OCI-LY3 (cell line): ENCODE results near the gene SF3B1.
"Not testable (repeated sequence)": the region's sequence is repeated elsewhere in the genome, so short reads cannot be mapped to it uniquely, and the experiment has no call there.

Source experiments
- H2AFZ ChIP-seq: fragments of 200-600, 300-600 bp; shearing (Covaris generic); 2 replicates; pipeline ENCODE4 v1.6.0; 2014; ENCODE audit warnings: antibody characterized with exemption, low read depth, low read length
- H3K27ac ChIP-seq: fragments of 200-600, 300-600 bp; sonication (generic); 2 replicates; pipeline ENCODE4 v1.5.1; 2014; ENCODE audit warnings: mild to moderate bottlenecking, low read length, moderate library complexity, mixed read lengths
- H3K27me3 ChIP-seq: fragments of 200-600, 300-600 bp; sonication (generic); 2 replicates; pipeline ENCODE4 v1.6.1; 2014; ENCODE audit warnings: low read depth, low read length, mixed read lengths
- H3K36me3 ChIP-seq: fragments of 200-600, 300-600 bp; sonication (generic); replicated peaks from 2 replicates; pipeline ENCODE3; 2014; ENCODE audit warnings: low read depth, low read length, mixed read lengths
- H3K4me1 ChIP-seq: fragments of 300-600, 200-600 bp; sonication (generic); 2 replicates; pipeline ENCODE4 v1.6.1; 2014; ENCODE audit warnings: low read length, mixed read lengths
- H3K4me2 ChIP-seq: fragments of 200-600, 300-600 bp; sonication (generic); 2 replicates; pipeline ENCODE4 v1.6.1; 2014; ENCODE audit warnings: low read length, mixed read lengths
- H3K4me3 ChIP-seq: fragments of 300-600, 200-600 bp; sonication (generic); 2 replicates; pipeline ENCODE4 v1.5.1; 2014; ENCODE audit warnings: antibody characterized with exemption, mild to moderate bottlenecking, low read length, moderate library complexity
- H3K79me2 ChIP-seq: fragments of 300-600, 200-600 bp; shearing (Covaris generic); 2 replicates; pipeline ENCODE4 v1.6.1; 2014; ENCODE audit warnings: mild to moderate bottlenecking, low read length, mixed read lengths
- H3K9ac ChIP-seq: fragments of 300-600, 200-600 bp; shearing (Covaris generic); 2 replicates; pipeline ENCODE4 v1.6.0; 2014; ENCODE audit warnings: mild to moderate bottlenecking, low read length, moderate library complexity
- H3K9me3 ChIP-seq: fragments of 200-600, 300-600 bp; shearing (Covaris generic); 2 replicates; pipeline ENCODE4 v1.6.1; 2014; ENCODE audit warnings: low read length, mixed read lengths; ENCODE audit not compliant: insufficient read depth
- H4K20me1 ChIP-seq: fragments of 200-600, 300-600 bp; sonication (generic); 2 replicates; pipeline ENCODE4 v1.6.1; 2016; ENCODE audit warnings: low read length, mixed read lengths; ENCODE audit not compliant: insufficient read depth
- EZH2phosphoT487 ChIP-seq: fragments of 200-600 bp; shearing (Covaris generic); IDR thresholded peaks from 2 replicates; pipeline ENCODE4 v1.6.1; 2018; ENCODE audit warnings: antibody characterized with exemption, mixed run types, low read depth
- TF ChIP-seq, protein P1 (sequence below): fragments of 200-600, 300-600 bp; sonication (generic); IDR thresholded peaks from 2 replicates; pipeline ENCODE4 v1.5.1; 2014; ENCODE audit warnings: antibody characterized with exemption, low read length, low read depth

SF3B1 gene

DNA sequence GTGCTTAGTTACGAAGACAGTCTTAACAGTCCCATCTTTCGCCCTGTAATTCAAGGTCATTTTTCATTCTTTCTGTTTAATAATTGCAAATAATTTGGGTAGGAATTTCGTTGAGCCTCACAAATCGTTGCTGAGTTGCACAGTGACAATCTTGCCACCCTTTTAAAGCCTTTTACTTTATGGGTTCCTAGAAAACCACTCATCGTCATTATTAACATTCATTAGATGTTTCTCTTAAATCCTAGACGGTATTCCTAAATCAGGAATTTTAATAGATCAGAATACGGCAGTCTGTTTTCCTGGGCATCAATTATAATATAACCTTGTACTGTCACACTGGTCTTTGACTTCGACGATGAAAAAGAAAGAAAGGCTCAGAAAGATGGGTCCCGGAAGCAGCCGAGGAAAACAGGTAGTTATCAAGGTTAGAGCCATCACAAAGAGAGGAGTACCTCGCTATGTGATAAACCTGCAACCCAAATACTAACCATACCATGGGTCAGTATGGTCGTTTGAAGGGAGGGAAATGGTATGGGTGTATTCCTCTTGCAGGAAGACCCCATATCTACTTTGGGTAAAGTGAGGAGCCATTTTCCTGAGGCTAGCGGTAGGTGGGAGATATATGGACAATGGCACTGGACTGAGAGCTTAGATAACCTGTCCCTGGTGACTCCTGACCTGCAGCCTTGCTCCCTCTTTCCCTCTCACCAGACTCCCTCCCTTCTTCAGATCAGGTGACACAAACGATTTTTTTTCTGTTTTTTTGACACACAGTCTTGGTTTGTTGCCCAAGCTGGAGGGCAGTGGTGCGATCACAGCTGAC lies 981 bp upstream of the SF3B1 start:
- H3K9me3 ChIP-seq = no peaks in the 10 kb centered on the region
- H3K9ac ChIP-seq = peak overlapping the region; percentile 97
- peaks cover 54% of the 10 kb centered on the region for H3K79me2 ChIP-seq
- peaks cover 35% of the 10 kb centered on the region for H4K20me1 ChIP-seq
- H3K4me2 ChIP-seq = peak overlapping the region; percentile 87
- no peak for TF ChIP-seq EZH2phosphoT487
- TF ChIP-seq, protein P1, sequence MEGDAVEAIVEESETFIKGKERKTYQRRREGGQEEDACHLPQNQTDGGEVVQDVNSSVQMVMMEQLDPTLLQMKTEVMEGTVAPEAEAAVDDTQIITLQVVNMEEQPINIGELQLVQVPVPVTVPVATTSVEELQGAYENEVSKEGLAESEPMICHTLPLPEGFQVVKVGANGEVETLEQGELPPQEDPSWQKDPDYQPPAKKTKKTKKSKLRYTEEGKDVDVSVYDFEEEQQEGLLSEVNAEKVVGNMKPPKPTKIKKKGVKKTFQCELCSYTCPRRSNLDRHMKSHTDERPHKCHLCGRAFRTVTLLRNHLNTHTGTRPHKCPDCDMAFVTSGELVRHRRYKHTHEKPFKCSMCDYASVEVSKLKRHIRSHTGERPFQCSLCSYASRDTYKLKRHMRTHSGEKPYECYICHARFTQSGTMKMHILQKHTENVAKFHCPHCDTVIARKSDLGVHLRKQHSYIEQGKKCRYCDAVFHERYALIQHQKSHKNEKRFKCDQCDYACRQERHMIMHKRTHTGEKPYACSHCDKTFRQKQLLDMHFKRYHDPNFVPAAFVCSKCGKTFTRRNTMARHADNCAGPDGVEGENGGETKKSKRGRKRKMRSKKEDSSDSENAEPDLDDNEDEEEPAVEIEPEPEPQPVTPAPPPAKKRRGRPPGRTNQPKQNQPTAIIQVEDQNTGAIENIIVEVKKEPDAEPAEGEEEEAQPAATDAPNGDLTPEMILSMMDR = no peak
- H2AFZ ChIP-seq = peak overlapping the region; percentile 51; the same call in 1 of the 2 replicates
- H3K4me3 ChIP-seq = peak overlapping the region; percentile 94
- no peaks in the 10 kb centered on the region for H3K36me3 ChIP-seq
- H3K4me1 ChIP-seq = peaks cover 31% of the 10 kb centered on the region
- no peaks in the 10 kb centered on the region for H3K27me3 ChIP-seq
- peak overlapping the region; percentile 82 for H3K27ac ChIP-seq

DNA sequence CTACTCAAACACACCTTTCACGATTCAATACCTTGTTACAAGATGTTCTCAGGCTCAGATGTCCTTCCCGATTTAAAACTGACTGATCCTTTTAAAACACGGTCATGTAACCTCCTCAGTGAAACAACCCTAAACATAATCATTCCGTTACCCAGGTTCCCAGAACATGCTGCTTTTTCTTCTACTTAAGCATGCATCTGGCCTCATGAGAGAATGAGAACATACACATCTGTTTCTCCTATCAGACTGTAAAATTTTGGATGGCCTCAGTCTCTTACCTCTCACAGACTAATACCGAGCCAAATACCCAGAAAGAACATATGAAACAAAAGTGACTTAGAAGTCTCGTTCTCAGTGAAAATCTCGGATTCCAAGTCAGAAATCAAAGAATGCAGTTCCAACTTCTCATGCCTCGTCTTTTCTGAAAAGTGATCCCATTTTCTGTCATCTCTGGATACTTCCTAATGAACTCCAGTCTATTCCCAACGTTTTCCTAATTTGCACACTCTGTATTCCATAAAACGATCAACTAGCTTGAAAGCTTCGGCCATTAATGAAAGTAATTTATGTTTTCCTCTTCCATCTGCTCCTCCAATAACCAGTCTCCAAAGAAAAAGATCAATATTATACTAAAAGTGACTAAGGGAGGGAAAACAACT lies 919 bp downstream of the SF3B1 start:
- Histone ChIP-seq H3K9ac (peak overlapping the region; percentile 98), H3K27me3 (no peaks in the 10 kb centered on the region), H3K27ac (peak overlapping the region; percentile 76), H2AFZ (no peak overlapping the region), H4K20me1 (peaks cover 54% of the 10 kb centered on the region), H3K4me1 (peaks cover 40% of the 10 kb centered on the region), H3K9me3 (no peaks in the 10 kb centered on the region), H3K4me3 (peak overlapping the region; percentile 94), H3K79me2 (peaks cover 73% of the 10 kb centered on the region), H3K4me2 (peak overlapping the region; percentile 95), H3K36me3 (peaks cover 7% of the 10 kb centered on the region)
- no peak for TF ChIP-seq EZH2phosphoT487
- TF ChIP-seq, protein P1 = no peak

DNA sequence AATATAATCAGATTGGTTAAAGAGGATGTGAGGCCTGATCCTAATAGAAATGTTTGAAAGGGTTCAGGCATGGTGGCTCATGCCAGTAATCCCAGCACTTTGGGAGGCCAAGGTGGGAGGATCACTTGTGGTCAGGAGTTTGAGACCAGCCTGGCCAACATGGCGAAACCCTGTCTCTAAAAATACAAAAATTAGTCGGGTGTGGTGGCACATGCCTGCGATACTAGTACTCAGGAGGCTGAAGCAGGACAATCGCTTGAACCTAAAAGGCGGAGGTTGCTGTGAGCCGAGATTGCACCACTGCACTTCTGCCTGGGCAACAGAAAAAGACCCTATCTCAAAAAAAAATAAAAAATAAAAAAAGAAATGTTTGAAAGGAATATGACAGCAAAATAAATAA lies 2.3 kb downstream of the SF3B1 start:
- H3K4me3 ChIP-seq = peak overlapping the region; percentile 94; the same call in 1 of the 2 replicates
- H3K9me3 ChIP-seq, H3K36me3 ChIP-seq, H3K27me3 ChIP-seq, H3K9ac ChIP-seq, H2AFZ ChIP-seq, H3K27ac ChIP-seq: not testable (repeated sequence)
- H4K20me1 ChIP-seq = peaks cover 66% of the 10 kb centered on the region
- peaks cover 50% of the 10 kb centered on the region for H3K4me1 ChIP-seq
- H3K79me2 ChIP-seq = peaks cover 87% of the 10 kb centered on the region
- peak overlapping the region; percentile 95 for H3K4me2 ChIP-seq

DNA sequence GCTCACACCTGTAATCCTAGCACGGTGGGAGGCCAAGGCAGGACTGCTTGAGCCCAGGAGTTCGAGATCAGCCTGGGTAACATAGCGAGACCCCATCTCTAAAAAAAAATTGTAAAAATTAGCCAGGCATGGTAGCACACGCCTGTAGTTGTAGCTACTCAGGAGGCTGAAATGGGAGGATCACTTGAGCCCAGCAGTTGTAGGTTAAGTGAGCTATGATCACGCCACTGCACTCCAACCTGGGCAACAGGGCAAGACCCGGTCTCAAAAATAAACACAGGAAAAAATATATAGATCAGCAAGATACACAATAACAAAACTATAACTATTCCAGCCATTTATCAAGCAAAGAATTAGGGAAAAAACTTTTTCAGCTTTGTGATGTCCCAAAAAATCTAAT lies 3.0 kb downstream of the SF3B1 start:
- peaks cover 55% of the 10 kb centered on the region for H3K4me1 ChIP-seq
- no peaks in the 10 kb centered on the region for H3K9me3 ChIP-seq
- H3K27ac ChIP-seq = no peak overlapping the region
- peak overlapping the region; percentile 95 for H3K4me2 ChIP-seq
- H3K9ac ChIP-seq = no peak overlapping the region
- H4K20me1 ChIP-seq = peaks cover 73% of the 10 kb centered on the region
- H3K27me3 ChIP-seq = no peaks in the 10 kb centered on the region
- peak overlapping the region; percentile 9; the same call in 1 of the 2 replicates for H3K4me3 ChIP-seq
- peaks cover 9% of the 10 kb centered on the region for H3K36me3 ChIP-seq
- no peak for TF ChIP-seq EZH2phosphoT487
- TF ChIP-seq, protein P1 = no peak
- H3K79me2 ChIP-seq = peaks cover 93% of the 10 kb centered on the region
- H2AFZ ChIP-seq = no peak overlapping the region
